ENCODE results near the gene TACO1.

TACO1 gene

DNA sequence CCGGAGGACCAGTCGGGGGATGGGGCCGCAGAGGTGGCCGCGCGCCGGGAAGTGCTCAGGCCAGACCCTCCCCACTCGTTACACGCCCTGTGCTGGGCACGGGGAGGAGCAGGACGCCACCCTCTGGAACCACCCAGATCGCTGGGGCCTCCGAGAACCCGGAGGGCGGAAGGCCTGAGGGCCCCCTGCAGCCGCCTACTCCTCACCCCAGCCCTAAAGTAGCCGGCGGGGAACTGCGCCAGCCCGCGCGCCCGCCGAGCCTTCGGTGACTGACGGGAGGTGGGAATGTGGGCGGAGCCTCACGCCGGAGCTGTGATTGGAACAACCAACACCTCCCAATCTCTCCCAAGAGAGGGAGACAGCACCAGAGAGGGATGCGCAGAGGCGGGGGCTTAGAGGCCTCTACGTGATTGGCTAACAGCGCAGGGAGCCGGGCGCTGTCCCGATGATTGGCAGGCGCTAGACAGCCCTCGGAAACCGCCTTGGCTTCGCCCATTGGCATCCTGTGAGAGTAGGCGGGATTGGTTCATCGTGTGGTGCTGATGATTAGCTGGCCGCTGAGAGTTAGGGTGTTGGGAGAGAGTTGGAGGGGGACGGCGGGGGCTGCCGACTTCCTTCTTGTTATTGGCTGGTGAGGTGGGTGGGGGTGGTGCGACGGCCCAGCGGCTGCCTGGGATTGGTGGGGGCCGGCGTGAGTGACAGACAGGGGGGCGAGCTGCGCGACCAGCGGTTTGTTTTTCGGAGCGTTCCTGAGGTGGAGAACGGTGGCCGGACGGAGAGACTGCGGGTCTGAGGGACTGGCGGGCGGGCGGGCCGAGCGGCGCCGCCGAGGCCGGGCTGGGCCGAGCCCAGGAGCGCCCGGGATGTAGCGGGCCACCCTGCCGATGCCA lies 21.2 kb downstream of the TACO1 start, which contains the start of gene MAP3K3 (continued):
- TF ChIP-seq, protein P1, sequence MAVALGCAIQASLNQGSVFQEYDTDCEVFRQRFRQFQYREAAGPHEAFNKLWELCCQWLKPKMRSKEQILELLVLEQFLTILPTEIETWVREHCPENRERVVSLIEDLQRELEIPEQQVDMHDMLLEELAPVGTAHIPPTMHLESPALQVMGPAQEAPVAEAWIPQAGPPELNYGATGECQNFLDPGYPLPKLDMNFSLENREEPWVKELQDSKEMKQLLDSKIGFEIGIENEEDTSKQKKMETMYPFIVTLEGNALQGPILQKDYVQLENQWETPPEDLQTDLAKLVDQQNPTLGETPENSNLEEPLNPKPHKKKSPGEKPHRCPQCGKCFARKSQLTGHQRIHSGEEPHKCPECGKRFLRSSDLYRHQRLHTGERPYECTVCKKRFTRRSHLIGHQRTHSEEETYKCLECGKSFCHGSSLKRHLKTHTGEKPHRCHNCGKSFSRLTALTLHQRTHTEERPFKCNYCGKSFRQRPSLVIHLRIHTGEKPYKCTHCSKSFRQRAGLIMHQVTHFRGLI (tag by site-specific recombination; IDR thresholded peaks at IDR 0.05) = peak; percentile 32; the same call in 1 of the 2 replicates
- TF ChIP-seq, protein P2, sequence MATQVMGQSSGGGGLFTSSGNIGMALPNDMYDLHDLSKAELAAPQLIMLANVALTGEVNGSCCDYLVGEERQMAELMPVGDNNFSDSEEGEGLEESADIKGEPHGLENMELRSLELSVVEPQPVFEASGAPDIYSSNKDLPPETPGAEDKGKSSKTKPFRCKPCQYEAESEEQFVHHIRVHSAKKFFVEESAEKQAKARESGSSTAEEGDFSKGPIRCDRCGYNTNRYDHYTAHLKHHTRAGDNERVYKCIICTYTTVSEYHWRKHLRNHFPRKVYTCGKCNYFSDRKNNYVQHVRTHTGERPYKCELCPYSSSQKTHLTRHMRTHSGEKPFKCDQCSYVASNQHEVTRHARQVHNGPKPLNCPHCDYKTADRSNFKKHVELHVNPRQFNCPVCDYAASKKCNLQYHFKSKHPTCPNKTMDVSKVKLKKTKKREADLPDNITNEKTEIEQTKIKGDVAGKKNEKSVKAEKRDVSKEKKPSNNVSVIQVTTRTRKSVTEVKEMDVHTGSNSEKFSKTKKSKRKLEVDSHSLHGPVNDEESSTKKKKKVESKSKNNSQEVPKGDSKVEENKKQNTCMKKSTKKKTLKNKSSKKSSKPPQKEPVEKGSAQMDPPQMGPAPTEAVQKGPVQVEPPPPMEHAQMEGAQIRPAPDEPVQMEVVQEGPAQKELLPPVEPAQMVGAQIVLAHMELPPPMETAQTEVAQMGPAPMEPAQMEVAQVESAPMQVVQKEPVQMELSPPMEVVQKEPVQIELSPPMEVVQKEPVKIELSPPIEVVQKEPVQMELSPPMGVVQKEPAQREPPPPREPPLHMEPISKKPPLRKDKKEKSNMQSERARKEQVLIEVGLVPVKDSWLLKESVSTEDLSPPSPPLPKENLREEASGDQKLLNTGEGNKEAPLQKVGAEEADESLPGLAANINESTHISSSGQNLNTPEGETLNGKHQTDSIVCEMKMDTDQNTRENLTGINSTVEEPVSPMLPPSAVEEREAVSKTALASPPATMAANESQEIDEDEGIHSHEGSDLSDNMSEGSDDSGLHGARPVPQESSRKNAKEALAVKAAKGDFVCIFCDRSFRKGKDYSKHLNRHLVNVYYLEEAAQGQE (tag by site-specific recombination; IDR thresholded peaks at IDR 0.05) = peak; percentile 37; the same call in 1 of the 2 replicates
- TF ChIP-seq, protein P3, sequence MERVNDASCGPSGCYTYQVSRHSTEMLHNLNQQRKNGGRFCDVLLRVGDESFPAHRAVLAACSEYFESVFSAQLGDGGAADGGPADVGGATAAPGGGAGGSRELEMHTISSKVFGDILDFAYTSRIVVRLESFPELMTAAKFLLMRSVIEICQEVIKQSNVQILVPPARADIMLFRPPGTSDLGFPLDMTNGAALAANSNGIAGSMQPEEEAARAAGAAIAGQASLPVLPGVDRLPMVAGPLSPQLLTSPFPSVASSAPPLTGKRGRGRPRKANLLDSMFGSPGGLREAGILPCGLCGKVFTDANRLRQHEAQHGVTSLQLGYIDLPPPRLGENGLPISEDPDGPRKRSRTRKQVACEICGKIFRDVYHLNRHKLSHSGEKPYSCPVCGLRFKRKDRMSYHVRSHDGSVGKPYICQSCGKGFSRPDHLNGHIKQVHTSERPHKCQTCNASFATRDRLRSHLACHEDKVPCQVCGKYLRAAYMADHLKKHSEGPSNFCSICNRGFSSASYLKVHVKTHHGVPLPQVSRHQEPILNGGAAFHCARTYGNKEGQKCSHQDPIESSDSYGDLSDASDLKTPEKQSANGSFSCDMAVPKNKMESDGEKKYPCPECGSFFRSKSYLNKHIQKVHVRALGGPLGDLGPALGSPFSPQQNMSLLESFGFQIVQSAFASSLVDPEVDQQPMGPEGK (tag by site-specific recombination; IDR thresholded peaks at IDR 0.05) = peak; percentile 99
- TF ChIP-seq ZBTB7A (tag by site-specific recombination; IDR thresholded peaks at IDR 0.05; ENCODE audit: low read depth) (peak; percentile 73), ZBTB8A (tag by site-specific recombination; IDR thresholded peaks at IDR 0.05) (peak; percentile 100), TRIM28 (IDR thresholded peaks at IDR 0.05; ENCODE audit: borderline replicate concordance, low read length) (no peak), ZNF837 (tag by site-specific recombination; IDR thresholded peaks at IDR 0.05) (no peak), MYNN (tag by site-specific recombination; IDR thresholded peaks at IDR 0.05; ENCODE audit: borderline replicate concordance) (no peak), HOXC10 (CRISPR knock-in tag; IDR thresholded peaks at IDR 0.05) (no peak), ZNF664 (tag by site-specific recombination; IDR thresholded peaks at IDR 0.05) (no peak), BCL11A (tag by site-specific recombination; IDR thresholded peaks at IDR 0.05; ENCODE audit: low read depth) (peak; percentile 14; the same call in 1 of the 2 replicates), ZNF660 (tag by site-specific recombination; IDR thresholded peaks at IDR 0.05) (peak; percentile 92), OSR2 (tag by site-specific recombination; IDR thresholded peaks at IDR 0.05) (peak; percentile 47; the same call in 1 of the 2 replicates)
- TF ChIP-seq, protein P4, sequence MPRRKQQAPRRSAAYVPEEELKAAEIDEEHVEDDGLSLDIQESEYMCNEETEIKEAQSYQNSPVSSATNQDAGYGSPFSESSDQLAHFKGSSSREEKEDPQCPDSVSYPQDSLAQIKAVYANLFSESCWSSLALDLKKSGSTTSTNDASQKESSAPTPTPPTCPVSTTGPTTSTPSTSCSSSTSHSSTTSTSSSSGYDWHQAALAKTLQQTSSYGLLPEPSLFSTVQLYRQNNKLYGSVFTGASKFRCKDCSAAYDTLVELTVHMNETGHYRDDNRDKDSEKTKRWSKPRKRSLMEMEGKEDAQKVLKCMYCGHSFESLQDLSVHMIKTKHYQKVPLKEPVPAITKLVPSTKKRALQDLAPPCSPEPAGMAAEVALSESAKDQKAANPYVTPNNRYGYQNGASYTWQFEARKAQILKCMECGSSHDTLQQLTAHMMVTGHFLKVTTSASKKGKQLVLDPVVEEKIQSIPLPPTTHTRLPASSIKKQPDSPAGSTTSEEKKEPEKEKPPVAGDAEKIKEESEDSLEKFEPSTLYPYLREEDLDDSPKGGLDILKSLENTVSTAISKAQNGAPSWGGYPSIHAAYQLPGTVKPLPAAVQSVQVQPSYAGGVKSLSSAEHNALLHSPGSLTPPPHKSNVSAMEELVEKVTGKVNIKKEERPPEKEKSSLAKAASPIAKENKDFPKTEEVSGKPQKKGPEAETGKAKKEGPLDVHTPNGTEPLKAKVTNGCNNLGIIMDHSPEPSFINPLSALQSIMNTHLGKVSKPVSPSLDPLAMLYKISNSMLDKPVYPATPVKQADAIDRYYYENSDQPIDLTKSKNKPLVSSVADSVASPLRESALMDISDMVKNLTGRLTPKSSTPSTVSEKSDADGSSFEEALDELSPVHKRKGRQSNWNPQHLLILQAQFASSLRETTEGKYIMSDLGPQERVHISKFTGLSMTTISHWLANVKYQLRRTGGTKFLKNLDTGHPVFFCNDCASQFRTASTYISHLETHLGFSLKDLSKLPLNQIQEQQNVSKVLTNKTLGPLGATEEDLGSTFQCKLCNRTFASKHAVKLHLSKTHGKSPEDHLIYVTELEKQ (tag by site-specific recombination; IDR thresholded peaks at IDR 0.05; ENCODE audit: borderline replicate concordance) = peak; percentile 79
- TF ChIP-seq, protein P5, sequence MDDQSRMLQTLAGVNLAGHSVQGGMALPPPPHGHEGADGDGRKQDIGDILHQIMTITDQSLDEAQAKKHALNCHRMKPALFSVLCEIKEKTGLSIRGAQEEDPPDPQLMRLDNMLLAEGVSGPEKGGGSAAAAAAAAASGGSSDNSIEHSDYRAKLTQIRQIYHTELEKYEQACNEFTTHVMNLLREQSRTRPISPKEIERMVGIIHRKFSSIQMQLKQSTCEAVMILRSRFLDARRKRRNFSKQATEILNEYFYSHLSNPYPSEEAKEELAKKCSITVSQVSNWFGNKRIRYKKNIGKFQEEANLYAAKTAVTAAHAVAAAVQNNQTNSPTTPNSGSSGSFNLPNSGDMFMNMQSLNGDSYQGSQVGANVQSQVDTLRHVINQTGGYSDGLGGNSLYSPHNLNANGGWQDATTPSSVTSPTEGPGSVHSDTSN (CRISPR knock-in tag; IDR thresholded peaks at IDR 0.05) = peak; percentile 95
- TF ChIP-seq, protein P6, sequence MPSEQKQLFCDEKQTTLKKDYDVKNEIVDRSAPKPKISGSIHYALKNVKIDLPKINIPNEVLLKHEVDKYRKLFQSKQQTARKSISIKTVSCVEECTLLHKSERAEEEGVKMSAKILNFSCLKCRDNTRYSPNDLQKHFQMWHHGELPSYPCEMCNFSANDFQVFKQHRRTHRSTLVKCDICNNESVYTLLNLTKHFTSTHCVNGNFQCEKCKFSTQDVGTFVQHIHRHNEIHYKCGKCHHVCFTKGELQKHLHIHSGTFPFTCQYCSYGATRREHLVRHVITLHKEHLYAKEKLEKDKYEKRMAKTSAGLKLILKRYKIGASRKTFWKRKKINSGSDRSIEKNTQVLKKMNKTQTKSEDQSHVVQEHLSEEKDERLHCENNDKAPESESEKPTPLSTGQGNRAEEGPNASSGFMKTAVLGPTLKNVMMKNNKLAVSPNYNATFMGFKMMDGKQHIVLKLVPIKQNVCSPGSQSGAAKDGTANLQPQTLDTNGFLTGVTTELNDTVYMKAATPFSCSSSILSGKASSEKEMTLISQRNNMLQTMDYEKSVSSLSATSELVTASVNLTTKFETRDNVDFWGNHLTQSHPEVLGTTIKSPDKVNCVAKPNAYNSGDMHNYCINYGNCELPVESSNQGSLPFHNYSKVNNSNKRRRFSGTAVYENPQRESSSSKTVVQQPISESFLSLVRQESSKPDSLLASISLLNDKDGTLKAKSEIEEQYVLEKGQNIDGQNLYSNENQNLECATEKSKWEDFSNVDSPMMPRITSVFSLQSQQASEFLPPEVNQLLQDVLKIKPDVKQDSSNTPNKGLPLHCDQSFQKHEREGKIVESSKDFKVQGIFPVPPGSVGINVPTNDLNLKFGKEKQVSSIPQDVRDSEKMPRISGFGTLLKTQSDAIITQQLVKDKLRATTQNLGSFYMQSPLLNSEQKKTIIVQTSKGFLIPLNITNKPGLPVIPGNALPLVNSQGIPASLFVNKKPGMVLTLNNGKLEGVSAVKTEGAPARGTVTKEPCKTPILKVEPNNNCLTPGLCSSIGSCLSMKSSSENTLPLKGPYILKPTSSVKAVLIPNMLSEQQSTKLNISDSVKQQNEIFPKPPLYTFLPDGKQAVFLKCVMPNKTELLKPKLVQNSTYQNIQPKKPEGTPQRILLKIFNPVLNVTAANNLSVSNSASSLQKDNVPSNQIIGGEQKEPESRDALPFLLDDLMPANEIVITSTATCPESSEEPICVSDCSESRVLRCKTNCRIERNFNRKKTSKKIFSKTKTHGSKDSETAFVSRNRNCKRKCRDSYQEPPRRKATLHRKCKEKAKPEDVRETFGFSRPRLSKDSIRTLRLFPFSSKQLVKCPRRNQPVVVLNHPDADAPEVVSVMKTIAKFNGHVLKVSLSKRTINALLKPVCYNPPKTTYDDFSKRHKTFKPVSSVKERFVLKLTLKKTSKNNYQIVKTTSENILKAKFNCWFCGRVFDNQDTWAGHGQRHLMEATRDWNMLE (tag by site-specific recombination; conservative IDR thresholded peaks at IDR 0.05; ENCODE audit: low read depth) = 0 out of 2 replicates have a peak, but pooled peaks have one; percentile 16
- TF ChIP-seq, protein P7, sequence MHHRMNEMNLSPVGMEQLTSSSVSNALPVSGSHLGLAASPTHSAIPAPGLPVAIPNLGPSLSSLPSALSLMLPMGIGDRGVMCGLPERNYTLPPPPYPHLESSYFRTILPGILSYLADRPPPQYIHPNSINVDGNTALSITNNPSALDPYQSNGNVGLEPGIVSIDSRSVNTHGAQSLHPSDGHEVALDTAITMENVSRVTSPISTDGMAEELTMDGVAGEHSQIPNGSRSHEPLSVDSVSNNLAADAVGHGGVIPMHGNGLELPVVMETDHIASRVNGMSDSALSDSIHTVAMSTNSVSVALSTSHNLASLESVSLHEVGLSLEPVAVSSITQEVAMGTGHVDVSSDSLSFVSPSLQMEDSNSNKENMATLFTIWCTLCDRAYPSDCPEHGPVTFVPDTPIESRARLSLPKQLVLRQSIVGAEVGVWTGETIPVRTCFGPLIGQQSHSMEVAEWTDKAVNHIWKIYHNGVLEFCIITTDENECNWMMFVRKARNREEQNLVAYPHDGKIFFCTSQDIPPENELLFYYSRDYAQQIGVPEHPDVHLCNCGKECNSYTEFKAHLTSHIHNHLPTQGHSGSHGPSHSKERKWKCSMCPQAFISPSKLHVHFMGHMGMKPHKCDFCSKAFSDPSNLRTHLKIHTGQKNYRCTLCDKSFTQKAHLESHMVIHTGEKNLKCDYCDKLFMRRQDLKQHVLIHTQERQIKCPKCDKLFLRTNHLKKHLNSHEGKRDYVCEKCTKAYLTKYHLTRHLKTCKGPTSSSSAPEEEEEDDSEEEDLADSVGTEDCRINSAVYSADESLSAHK (tag by site-specific recombination; IDR thresholded peaks at IDR 0.05) = no peak
